OCI-LY1 (cell line): ENCODE results near the gene EPHB2.

Experiments
- H2AFZ ChIP-seq: fragments of 200-600 bp; sonication (generic), shearing (Covaris generic); 2 replicates; pipeline ENCODE4 v1.6.0; 2014; ENCODE audit warnings: antibody characterized with exemption, mild to moderate bottlenecking, low read length
- H3F3A ChIP-seq: fragments of 200-600 bp; sonication (generic), shearing (Covaris generic); 2 replicates; pipeline ENCODE4 v1.6.0; 2014; ENCODE audit warnings: mild to moderate bottlenecking, antibody characterized with exemption, low read length, moderate library complexity; ENCODE audit not compliant: insufficient read depth
- H3K27ac ChIP-seq: fragments of 200-600 bp; sonication (generic); 2 replicates; pipeline ENCODE4 v1.5.1; 2014; ENCODE audit warnings: low read length, mixed run types, mild to moderate bottlenecking, low read depth; ENCODE audit not compliant: poor library complexity, severe bottlenecking
- H3K27me3 ChIP-seq: fragments of 200-600 bp; sonication (generic); 2 replicates; pipeline ENCODE4 v1.6.0; 2014; ENCODE audit warnings: antibody characterized with exemption, mild to moderate bottlenecking, low read length, moderate library complexity; ENCODE audit not compliant: insufficient read depth
- H3K36me3 ChIP-seq: fragments of 200-600 bp; sonication (generic); 2 replicates; pipeline ENCODE4 v1.6.1; 2014; ENCODE audit warnings: mild to moderate bottlenecking, antibody characterized with exemption, low read length, moderate library complexity, mixed read lengths; ENCODE audit not compliant: insufficient read depth
- H3K4me1 ChIP-seq: fragments of 200-600 bp; sonication (generic); 2 replicates; pipeline ENCODE4 v1.5.1; 2014; ENCODE audit warnings: mild to moderate bottlenecking, low read length, moderate library complexity; ENCODE audit not compliant: insufficient read depth, severe bottlenecking
- H3K4me2 ChIP-seq: fragments of 200-600 bp; sonication (generic), shearing (Covaris generic); 2 replicates; pipeline ENCODE4 v1.6.1; 2014; ENCODE audit warnings: low read length
- H3K4me3 ChIP-seq: fragments of 200-600 bp; sonication (generic); 2 replicates; pipeline ENCODE4 v1.5.1; 2014; ENCODE audit warnings: low read length, low read depth, mild to moderate bottlenecking, mixed read lengths; ENCODE audit not compliant: poor library complexity, severe bottlenecking
- H3K79me2 ChIP-seq: fragments of 200-600 bp; shearing (Covaris generic); 2 replicates; pipeline ENCODE4 v1.6.1; 2016; ENCODE audit warnings: mixed run types, low read length, mixed read lengths; ENCODE audit not compliant: insufficient read depth
- H3K9ac ChIP-seq: fragments of 200-600 bp; sonication (generic), shearing (Covaris generic); 2 replicates; pipeline ENCODE4 v1.6.1; 2014; ENCODE audit warnings: mild to moderate bottlenecking, low read length, mixed read lengths
- H3K9me2 ChIP-seq: fragments of 200-600 bp; sonication (generic), shearing (Covaris generic); 2 replicates; pipeline ENCODE4 v1.6.1; 2014; ENCODE audit warnings: low read depth, mild to moderate bottlenecking, low read length, mixed read lengths
- H3K9me3 ChIP-seq: fragments of 200-600 bp; shearing (Covaris generic); 2 replicates; pipeline ENCODE4 v1.6.1; 2014; ENCODE audit warnings: low read length, mixed read lengths
- H4K20me1 ChIP-seq: fragments of 200-600 bp; sonication (generic), shearing (Covaris generic); 2 replicates; pipeline ENCODE4 v1.6.0; 2016; ENCODE audit warnings: mild to moderate bottlenecking, low read length; ENCODE audit not compliant: insufficient read depth
- CTCF ChIP-seq: fragments of 200-600 bp; sonication (generic), shearing (Covaris generic); IDR thresholded peaks from 2 replicates; pipeline ENCODE4 v1.5.1; 2017; ENCODE audit warnings: mild to moderate bottlenecking, antibody characterized with exemption, low read length, moderate library complexity, mixed read lengths
- EZH2 ChIP-seq: fragments of 200-600 bp; sonication (generic), shearing (Covaris generic); IDR thresholded peaks from 2 replicates; pipeline ENCODE4 v1.8.0; 2017; ENCODE audit warnings: borderline replicate concordance, mixed run types, mild to moderate bottlenecking, antibody characterized with exemption, low read length, moderate library complexity, mixed read lengths

The EPHB2 gene

GRCh38 chr1:22969304-22969709 is 258.7 kb downstream of the EPHB2 start:
- Histone ChIP-seq H3K27ac (no peak overlapping the region), H4K20me1 (no peaks in the 10 kb centered on the region), H3K9me3 (peaks cover 5% of the 10 kb centered on the region; the same call in 1 of the 2 replicates), H3K4me1 (no peaks in the 10 kb centered on the region), H3K36me3 (no peaks in the 10 kb centered on the region; the same call in 1 of the 2 replicates), H3K9me2 (no peaks in the 10 kb centered on the region), H3K27me3 (peaks cover 4% of the 10 kb centered on the region; the same call in 1 of the 2 replicates), H2AFZ (no peak overlapping the region), H3F3A (no peaks in the 10 kb centered on the region), H3K79me2 (no peaks in the 10 kb centered on the region), H3K4me2 (no peak overlapping the region), H3K4me3 (no peak overlapping the region), H3K9ac (no peak overlapping the region)
- no peak for TF ChIP-seq EZH2
- no peak for TF ChIP-seq CTCF

GRCh38 chr1:22970096-22970495 is 259.5 kb downstream of the EPHB2 start:
- Histone ChIP-seq H3K9me3 (peaks cover 5% of the 10 kb centered on the region; the same call in 1 of the 2 replicates), H3K9ac (no peak overlapping the region), H3K4me2 (no peak overlapping the region), H3K9me2 (no peaks in the 10 kb centered on the region), H4K20me1 (no peaks in the 10 kb centered on the region), H3K27me3 (peaks cover 4% of the 10 kb centered on the region; the same call in 1 of the 2 replicates), H3K4me1 (no peaks in the 10 kb centered on the region), H3F3A (no peaks in the 10 kb centered on the region), H3K27ac (no peak overlapping the region), H3K4me3 (no peak overlapping the region), H2AFZ (no peak overlapping the region), H3K79me2 (no peaks in the 10 kb centered on the region), H3K36me3 (no peaks in the 10 kb centered on the region; the same call in 1 of the 2 replicates)
- TF ChIP-seq CTCF (no peak), EZH2 (no peak)
